GM19372 (cell line): Measurements from ENCODE around the gene ANKS1B.
"Not testable (repeated sequence)": the region's sequence is repeated elsewhere in the genome, so short reads cannot be mapped to it uniquely, and the experiment has no call there.

Source experiments
- ATAC-seq: cut with Tn5 transposase; IDR thresholded peaks from one replicate; pipeline ENCODE4 v1.9.1; 2021; ENCODE audit warnings: mild to moderate bottlenecking, low read depth, moderate library complexity; ENCODE audit not compliant: unreplicated experiment

The ANKS1B gene

GRCh38 chr12:99249543-99249942 lies 735.2 kb downstream of the ANKS1B start:
- ATAC-seq: no peak

- ATAC-seq: not testable (repeated sequence)
These were observed 746.7 kb downstream of the ANKS1B start for GRCh38 chr12:99237907-99238538.

GRCh38 chr12:99235381-99235780 lies 749.4 kb downstream of the ANKS1B start:
- ATAC-seq: no peak

GRCh38 chr12:99234702-99235101 lies 750.0 kb downstream of the ANKS1B start:
- ATAC-seq: no peak

- ATAC-seq: no peak
These were observed 752.4 kb downstream of the ANKS1B start for GRCh38 chr12:99232324-99232723.

GRCh38 chr12:99231031-99231430 lies 753.7 kb downstream of the ANKS1B start:
- no peak for ATAC-seq

GRCh38 chr12:99224237-99224636 lies 760.5 kb downstream of the ANKS1B start:
- no peak for ATAC-seq

GRCh38 chr12:99223579-99223978 lies 761.2 kb downstream of the ANKS1B start:
- ATAC-seq: no peak

GRCh38 chr12:99213047-99213446 lies 771.7 kb downstream of the ANKS1B start:
- no peak for ATAC-seq

- no peak for ATAC-seq
These were observed 772.5 kb downstream of the ANKS1B start for GRCh38 chr12:99212275-99212674.

GRCh38 chr12:99205111-99205510 lies 779.6 kb downstream of the ANKS1B start:
- ATAC-seq: no peak

- ATAC-seq: no peak
These were observed 782.7 kb downstream of the ANKS1B start for GRCh38 chr12:99201906-99202645.

- no peak for ATAC-seq
These were observed 783.9 kb downstream of the ANKS1B start for GRCh38 chr12:99200711-99201384.

- no peak for ATAC-seq
These were observed 789.3 kb downstream of the ANKS1B start for GRCh38 chr12:99195474-99195873.

- ATAC-seq: no peak
These were observed 792.2 kb downstream of the ANKS1B start for GRCh38 chr12:99192489-99192888.

- no peak for ATAC-seq
These were observed 807.9 kb downstream of the ANKS1B start for GRCh38 chr12:99176871-99177270.

- no peak for ATAC-seq
These were observed 814.3 kb downstream of the ANKS1B start for GRCh38 chr12:99170461-99170860.

GRCh38 chr12:99170037-99170436 lies 814.7 kb downstream of the ANKS1B start:
- ATAC-seq: no peak

- ATAC-seq: no peak
These were observed 826.8 kb downstream of the ANKS1B start for GRCh38 chr12:99157946-99158345.

- no peak for ATAC-seq
These were observed 829.8 kb downstream of the ANKS1B start for GRCh38 chr12:99154983-99155336.

GRCh38 chr12:99154216-99154982 lies 830.3 kb downstream of the ANKS1B start:
- no peak for ATAC-seq
